H9 (cell line): ENCODE results near the gene SATB1. TPM values are rescaled to one million over a fixed set of nuclear protein-coding genes. Genes with fewer than 3 reads are reported as not detected.

Experiments
- DNase-seq: peaks from one replicate; pipeline ENCODE4 v3.0.0-alpha.2; 2017
- H2AFZ ChIP-seq: one replicate; pipeline ENCODE4 v1.6.1; 2013; ENCODE audit warnings: mild to moderate bottlenecking, low read length, control low read depth, moderate library complexity
- H2AK5ac ChIP-seq: 2 replicates; pipeline ENCODE4 v1.6.1; 2013; ENCODE audit warnings: low read length, control low read depth, mixed read lengths; ENCODE audit not compliant: insufficient read length
- H2BK120ac ChIP-seq: one replicate; pipeline ENCODE4 v1.6.1; 2013; ENCODE audit warnings: low read depth, mild to moderate bottlenecking, low read length, control low read depth, inconsistent platforms; ENCODE audit not compliant: poor library complexity, severe bottlenecking
- H2BK12ac ChIP-seq: 2 replicates; pipeline ENCODE4 v1.6.1; 2013; ENCODE audit warnings: low read length, control low read depth, mixed read lengths, low read depth; ENCODE audit not compliant: insufficient read length
- H2BK15ac ChIP-seq: 2 replicates; pipeline ENCODE4 v1.6.1; 2013; ENCODE audit warnings: low read depth, low read length, control low read depth
- H2BK20ac ChIP-seq: one replicate; pipeline ENCODE4 v1.6.1; 2013; ENCODE audit warnings: low read depth, mild to moderate bottlenecking, low read length, control low read depth, inconsistent platforms; ENCODE audit not compliant: poor library complexity, severe bottlenecking
- H2BK5ac ChIP-seq: 2 replicates; pipeline ENCODE4 v1.6.1; 2013; ENCODE audit warnings: low read length, control low read depth, mixed read lengths; ENCODE audit not compliant: insufficient read length
- H3K14ac ChIP-seq: 2 replicates; pipeline ENCODE4 v1.6.1; 2013; ENCODE audit warnings: low read length, control low read depth; ENCODE audit not compliant: insufficient read depth
- H3K18ac ChIP-seq: 2 replicates; pipeline ENCODE4 v1.6.1; 2013; ENCODE audit warnings: low read depth, mild to moderate bottlenecking, mixed read lengths, low read length, control low read depth; ENCODE audit not compliant: insufficient read length
- H3K23ac ChIP-seq: 2 replicates; pipeline ENCODE4 v1.6.1; 2013; ENCODE audit warnings: low read length, control low read depth, mixed read lengths, low read depth; ENCODE audit not compliant: insufficient read length
- H3K23me2 ChIP-seq: 2 replicates; pipeline ENCODE4 v1.6.1; 2013; ENCODE audit warnings: low read depth, mild to moderate bottlenecking, mixed read lengths, low read length, control low read depth; ENCODE audit not compliant: insufficient read length, poor library complexity, severe bottlenecking
- H3K27ac ChIP-seq: 2 replicates; pipeline ENCODE4 v1.5.1; 2013; ENCODE audit warnings: low read length, control low read depth, mixed read lengths, low read depth; ENCODE audit not compliant: insufficient read length
- H3K27me3 ChIP-seq: 2 replicates; pipeline ENCODE4 v1.6.1; 2013; ENCODE audit warnings: low read length, control low read depth, inconsistent platforms; ENCODE audit not compliant: insufficient read depth
- H3K4ac ChIP-seq: 2 replicates; pipeline ENCODE4 v1.6.1; 2013; ENCODE audit warnings: low read depth, mild to moderate bottlenecking, control low read depth, inconsistent platforms, low read length, moderate library complexity
- H3K4me1 ChIP-seq: 2 replicates; pipeline ENCODE4 v1.6.1; 2013; ENCODE audit warnings: low read length, control low read depth, inconsistent platforms; ENCODE audit not compliant: insufficient read depth
- H3K4me2 ChIP-seq: 2 replicates; pipeline ENCODE4 v1.6.1; 2013; ENCODE audit warnings: low read length, control low read depth, mixed read lengths; ENCODE audit not compliant: insufficient read length, insufficient read depth
- H3K56ac ChIP-seq: 2 replicates; pipeline ENCODE4 v1.6.1; 2013; ENCODE audit warnings: low read depth, mild to moderate bottlenecking, mixed read lengths, low read length, control low read depth; ENCODE audit not compliant: insufficient read length
- H3K79me1 ChIP-seq: 2 replicates; pipeline ENCODE4 v1.6.1; 2013; ENCODE audit warnings: low read depth, mild to moderate bottlenecking, moderate library complexity, low read length, control low read depth, inconsistent platforms; ENCODE audit not compliant: insufficient read depth, poor library complexity, severe bottlenecking
- H3K79me2 ChIP-seq: 2 replicates; pipeline ENCODE4 v1.6.1; 2013; ENCODE audit warnings: low read length, control low read depth, inconsistent platforms; ENCODE audit not compliant: insufficient read depth
- H3K9ac ChIP-seq: 2 replicates; pipeline ENCODE4 v1.6.1; 2013; ENCODE audit warnings: low read length, control low read depth, mixed read lengths; ENCODE audit not compliant: insufficient read length; ENCODE audit errors: extremely low read depth
- H3K9me3 ChIP-seq: one replicate; pipeline ENCODE4 v1.6.1; 2013; ENCODE audit warnings: low read depth, low read length, inconsistent platforms; ENCODE audit not compliant: control insufficient read depth
- H3T11ph ChIP-seq: one replicate; pipeline ENCODE4 v1.6.1; 2013; ENCODE audit warnings: mild to moderate bottlenecking, low read length, control low read depth, inconsistent platforms
- H4K20me1 ChIP-seq: one replicate; pipeline ENCODE4 v1.6.1; 2013; ENCODE audit not compliant: control insufficient read depth, insufficient read length, insufficient read depth
- H4K5ac ChIP-seq: 2 replicates; pipeline ENCODE4 v1.6.1; 2013; ENCODE audit warnings: low read depth, mild to moderate bottlenecking, mixed read lengths, low read length, control low read depth; ENCODE audit not compliant: insufficient read length
- H4K8ac ChIP-seq: replicated peaks from 2 replicates; pipeline ENCODE4 v1.6.1; 2013; ENCODE audit warnings: low read length, control low read depth, mixed read lengths, low read depth; ENCODE audit not compliant: insufficient read length
- H4K91ac ChIP-seq: 2 replicates; pipeline ENCODE4 v1.6.1; 2013; ENCODE audit warnings: low read depth, mild to moderate bottlenecking, moderate library complexity, mixed read lengths, low read length, control low read depth; ENCODE audit not compliant: insufficient read length
- H3K27ac Mint-ChIP-seq, 3 experiments: 2 replicates in 2 of 3; 3 replicates in 1 of 3; pipeline ENCODE4 v1.8.0; 2020 to 2021; ENCODE audit warnings: mixed read lengths in 3 of 3, mild to moderate bottlenecking in 1 of 3, moderate library complexity in 1 of 3
- H3K27me3 Mint-ChIP-seq: 2 replicates; pipeline ENCODE4 v1.8.0; 2021; ENCODE audit warnings: low read depth, mild to moderate bottlenecking, moderate library complexity, mixed read lengths
- H3K36me3 Mint-ChIP-seq, 3 experiments: 2 replicates in 2 of 3; 3 replicates in 1 of 3; pipeline ENCODE4 v1.8.0; 2020 to 2021; ENCODE audit warnings: low read depth in 3 of 3, mixed read lengths in 3 of 3; ENCODE audit not compliant: insufficient read depth in 1 of 3
- H3K4me1 Mint-ChIP-seq, 2 experiments: 2 replicates each; pipeline ENCODE4 v1.8.0; 2020; ENCODE audit warnings: mixed read lengths in 2 of 2
- H3K4me3 Mint-ChIP-seq, 2 experiments: 2 replicates in 1 of 2; 3 replicates in 1 of 2; pipeline ENCODE4 v1.8.0; 2020 to 2021; ENCODE audit warnings: mild to moderate bottlenecking in 2 of 2, mixed read lengths in 2 of 2, moderate library complexity in 1 of 2
- H3K9me3 Mint-ChIP-seq, 2 experiments: 2 replicates in 1 of 2; 3 replicates in 1 of 2; pipeline ENCODE4 v1.8.0; 2020; ENCODE audit warnings: mild to moderate bottlenecking in 2 of 2, mixed read lengths in 2 of 2, moderate library complexity in 1 of 2
- WGBS: extraction: QIAGEN DNeasy Blood & Tissue Kit; methylation state at CpG from one replicate; pipeline ENCODE4 v1.1.7; 2013; ENCODE audit warnings: missing lambda C conversion rate, low lambda C conversion rate, mixed read lengths; ENCODE audit not compliant: insufficient read length; ENCODE audit errors: extremely low coverage; 5-methylcytosine and 5-hydroxymethylcytosine counted together
- total RNA-seq: library from RNA; stranded (reverse); gene quantifications from 2 replicates; pipeline ENCODE4 v1.2.1, GENCODE V29; 2021
- TF ChIP-seq, protein P1 (sequence below): fragments of 200-600 bp; sonication (generic); conservative IDR thresholded peaks from 3 replicates; pipeline ENCODE4 v1.8.0; 2021; ENCODE audit warnings: antibody characterized with exemption, mild to moderate bottlenecking

SATB1 gene
- total RNA-seq, 1 experiment from 2014 or later = 30.7 TPM

GRCh38 chr3:18411541-18411940 is 13.6 kb downstream of the SATB1 start:
- H3K4me2 ChIP-seq = no peak overlapping the region
- H3T11ph ChIP-seq = no peak overlapping the region
- no peaks in the 10 kb centered on the region for H3K23me2 ChIP-seq
- H2BK15ac ChIP-seq = no peak overlapping the region
- H4K20me1 ChIP-seq = no peaks in the 10 kb centered on the region
- no peaks in the 10 kb centered on the region for H3K79me1 ChIP-seq
- H3K56ac ChIP-seq = no peak overlapping the region
- no peak overlapping the region for H2BK12ac ChIP-seq
- H3K27me3 ChIP-seq = no peaks in the 10 kb centered on the region
- no peak overlapping the region for H2BK120ac ChIP-seq
- H3K27ac Mint-ChIP-seq = no peak overlapping the region; a peak in 1 of 7 replicates
- H3K4me3 Mint-ChIP-seq = no peak overlapping the region; a peak in 1 of 5 replicates
- no peak overlapping the region for H2AK5ac ChIP-seq
- H4K91ac ChIP-seq = no peak overlapping the region
- DNase-seq = no peak
- no peak overlapping the region for H2AFZ ChIP-seq
- H3K36me3 Mint-ChIP-seq = peaks cover 0 to 20% (median 17%) of the 10 kb centered on the region in 3 experiments; a peak in 5 of 7 replicates
- TF ChIP-seq, protein P1, sequence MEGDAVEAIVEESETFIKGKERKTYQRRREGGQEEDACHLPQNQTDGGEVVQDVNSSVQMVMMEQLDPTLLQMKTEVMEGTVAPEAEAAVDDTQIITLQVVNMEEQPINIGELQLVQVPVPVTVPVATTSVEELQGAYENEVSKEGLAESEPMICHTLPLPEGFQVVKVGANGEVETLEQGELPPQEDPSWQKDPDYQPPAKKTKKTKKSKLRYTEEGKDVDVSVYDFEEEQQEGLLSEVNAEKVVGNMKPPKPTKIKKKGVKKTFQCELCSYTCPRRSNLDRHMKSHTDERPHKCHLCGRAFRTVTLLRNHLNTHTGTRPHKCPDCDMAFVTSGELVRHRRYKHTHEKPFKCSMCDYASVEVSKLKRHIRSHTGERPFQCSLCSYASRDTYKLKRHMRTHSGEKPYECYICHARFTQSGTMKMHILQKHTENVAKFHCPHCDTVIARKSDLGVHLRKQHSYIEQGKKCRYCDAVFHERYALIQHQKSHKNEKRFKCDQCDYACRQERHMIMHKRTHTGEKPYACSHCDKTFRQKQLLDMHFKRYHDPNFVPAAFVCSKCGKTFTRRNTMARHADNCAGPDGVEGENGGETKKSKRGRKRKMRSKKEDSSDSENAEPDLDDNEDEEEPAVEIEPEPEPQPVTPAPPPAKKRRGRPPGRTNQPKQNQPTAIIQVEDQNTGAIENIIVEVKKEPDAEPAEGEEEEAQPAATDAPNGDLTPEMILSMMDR = no peak
- H3K23ac ChIP-seq = no peak overlapping the region
- no peak overlapping the region for H2BK20ac ChIP-seq
- no peaks in the 10 kb centered on the region for H3K79me2 ChIP-seq
- no peaks in the 10 kb centered on the region for H3K9me3 Mint-ChIP-seq
- H3K4me1 ChIP-seq = peaks cover 2% of the 10 kb centered on the region; the same call in 1 of the 2 replicates
- no peak overlapping the region for H3K9ac ChIP-seq
- peaks cover 12% of the 10 kb centered on the region in 2 experiments for H3K4me1 Mint-ChIP-seq
- H3K27me3 Mint-ChIP-seq = no peaks in the 10 kb centered on the region
- H3K4ac ChIP-seq = no peak overlapping the region
- no peak overlapping the region for H3K14ac ChIP-seq
- no peaks in the 10 kb centered on the region for H3K9me3 ChIP-seq
- H3K18ac ChIP-seq = no peak overlapping the region
- H4K5ac ChIP-seq = no peak overlapping the region
- no peak overlapping the region for H3K27ac ChIP-seq
- no peak overlapping the region for H2BK5ac ChIP-seq
- no peak overlapping the region for H4K8ac ChIP-seq
- no CpG with 5 or more reads among the region's 2 CpGs for WGBS
